Omental fat pad (tissue), 4 donors: ENCODE measurements around the gene ARHGEF17. TPM values are rescaled to one million over a fixed set of nuclear protein-coding genes. Genes with fewer than 3 reads are reported as not detected.

Source experiments
- total RNA-seq, 4 donors: library from RNA; depleted of rRNA; stranded (reverse); fragments of >200 nt; gene quantifications; one replicate each; pipeline ENCODE4 v1.1.0, GENCODE V29; 2016

The ARHGEF17 gene
- total RNA-seq, 4 donors from 2014 or later: 27.3 to 80.7 (median 31.9) TPM

Other genes with a start within 250 kb of the ARHGEF17 start
- gene FCHSD2, start 166.0 kb upstream of the ARHGEF17 start, total RNA-seq: 10 to 100 TPM; 15.4 to 37.8 (median 31.9) TPM
- gene P2RY2, start 90.0 kb upstream of the ARHGEF17 start, total RNA-seq: 1 to 10 TPM in 1 of 4 donors, under 1 TPM in 3; 0.47 to 1.1 (median 0.64) TPM
- 1 to 10 TPM; 1.0 to 4.2 (median 2.4) TPM for gene P2RY6, start 35.9 kb upstream of the ARHGEF17 start, total RNA-seq
- gene RELT, start 68.1 kb downstream of the ARHGEF17 start, total RNA-seq: 10 to 100 TPM in 1 of 4 donors, 1 to 10 TPM in 3; 5.0 to 21.6 (median 9.0) TPM